GM12892 (cell line): ENCODE measurements around the gene SMLR1.
A peak's percentile ranks its signal among the peaks of the same experiment; 100 is the strongest.
"Not testable (repeated sequence)": the region's sequence is repeated elsewhere in the genome, so short reads cannot be mapped to it uniquely, and the experiment has no call there.

Experiments
- DNase-seq: peaks from one replicate; pipeline ENCODE4 v3.0.0; 2011; ENCODE audit not compliant: insufficient read length
- FAIRE-seq: peaks from 2 replicates; lab custom pipeline; 2011; peaks lifted over from hg19 to GRCh38; lab: Jason Lieb, UNC
- POLR2A ChIP-seq: IDR thresholded peaks from 2 replicates; pipeline ENCODE4 v1.6.1; 2011; ENCODE audit warnings: low read depth, low read length, control low read depth
- POLR2AphosphoS5 ChIP-seq: IDR thresholded peaks from 2 replicates; pipeline ENCODE4 v1.6.1; 2011; ENCODE audit warnings: low read depth, low read length, control low read depth
- TAF1 ChIP-seq: IDR thresholded peaks from 2 replicates; pipeline ENCODE4 v1.6.1; 2011; ENCODE audit warnings: low read depth, mild to moderate bottlenecking, control low read depth, low read length, borderline replicate concordance

Gene SMLR1

GRCh38 chr6:130796313-130796905 is 30.8 kb upstream of the SMLR1 start:
- TF ChIP-seq POLR2A = no peak
- no peak for TF ChIP-seq POLR2AphosphoS5
- TF ChIP-seq TAF1 = no peak
- FAIRE-seq = no peak
- DNase-seq = no peak

- no peak for DNase-seq
- TF ChIP-seq TAF1 (no peak), POLR2AphosphoS5 (no peak), POLR2A (no peak)
- FAIRE-seq = no peak
These were observed 30.1 kb upstream of the SMLR1 start for GRCh38 chr6:130797061-130797460.

GRCh38 chr6:130801368-130801767 is 25.8 kb upstream of the SMLR1 start:
- FAIRE-seq = not testable (repeated sequence)

GRCh38 chr6:130810307-130811030 is 16.7 kb upstream of the SMLR1 start:
- no peak for FAIRE-seq
- DNase-seq = no peak
- TF ChIP-seq POLR2A = no peak
- TF ChIP-seq TAF1 = no peak
- TF ChIP-seq POLR2AphosphoS5 = no peak

More at GRCh38 chr6:130801368-130801767, 25.8 kb upstream of the SMLR1 start:
- DNase-seq = not testable (repeated sequence)

- TF ChIP-seq POLR2A (no peak), POLR2AphosphoS5 (no peak), TAF1 (no peak)
- no peak for FAIRE-seq
- DNase-seq = no peak
These were observed 15.3 kb upstream of the SMLR1 start for GRCh38 chr6:130811932-130812331.

GRCh38 chr6:130814506-130814905 is 12.7 kb upstream of the SMLR1 start:
- no peak for FAIRE-seq
- TF ChIP-seq POLR2A (no peak), POLR2AphosphoS5 (no peak), TAF1 (no peak)
- DNase-seq = no peak

- FAIRE-seq = no peak
- TF ChIP-seq POLR2A (no peak), POLR2AphosphoS5 (no peak), TAF1 (no peak)
- no peak for DNase-seq
These were observed 11.8 kb upstream of the SMLR1 start for GRCh38 chr6:130815200-130816071.

GRCh38 chr6:130822736-130823135 is 4.5 kb upstream of the SMLR1 start:
- DNase-seq (no peak), FAIRE-seq (no peak)
- no peak for TF ChIP-seq POLR2AphosphoS5
- TF ChIP-seq TAF1 = no peak
- no peak for TF ChIP-seq POLR2A

GRCh38 chr6:130824978-130825694 is 2.1 kb upstream of the SMLR1 start:
- DNase-seq (no peak), FAIRE-seq (no peak)
- TF ChIP-seq TAF1 (no peak), POLR2A (no peak), POLR2AphosphoS5 (no peak)

- TF ChIP-seq POLR2A (no peak), POLR2AphosphoS5 (no peak), TAF1 (no peak)
- FAIRE-seq (peak; percentile 50), DNase-seq (no peak)
These were observed 1.3 kb upstream of the SMLR1 start for GRCh38 chr6:130825772-130826441.
